HEK293 (cell line): Measurements from ENCODE around the gene TUBD1.

ENCODE experiments used
- CTCF ChIP-seq: fragments of 450-650 bp; formaldehyde crosslinking; IDR thresholded peaks from 2 replicates; pipeline ENCODE4 v1.5.1; 2016; ENCODE audit warnings: missing biosample characterization, missing genetic modification characterization
- ZBTB1 ChIP-seq: fragments of 450-650 bp; formaldehyde crosslinking; IDR thresholded peaks from 2 replicates; pipeline ENCODE4 v1.5.1; 2016; ENCODE audit warnings: missing biosample characterization, missing genetic modification characterization
- ZFHX2 ChIP-seq: fragments of 450-650 bp; formaldehyde crosslinking; conservative IDR thresholded peaks from 2 replicates; pipeline ENCODE4 v1.5.1; 2016; ENCODE audit warnings: missing biosample characterization, missing genetic modification characterization
- ZNF221 ChIP-seq: fragments of 450-650 bp; formaldehyde crosslinking; IDR thresholded peaks from 2 replicates; pipeline ENCODE4 v1.5.1; 2017; ENCODE audit warnings: missing biosample characterization, missing genetic modification characterization, borderline replicate concordance
- ZNF24 ChIP-seq: fragments of 450-650 bp; formaldehyde crosslinking; IDR thresholded peaks from 2 replicates; pipeline ENCODE4 v1.5.1; 2016; ENCODE audit warnings: missing biosample characterization, missing genetic modification characterization
- ZNF274 ChIP-seq, 2 experiments: fragments of 200-500 bp in 1 of 2; fragments of 450-650 bp in 1 of 2; sonication (Bioruptor generic) in 1 of 2; formaldehyde crosslinking in 1 of 2; IDR thresholded peaks; 2 replicates each; pipeline versions ENCODE4 v1.5.1 to v1.6.1; 2014 to 2016; ENCODE audit warnings: borderline replicate concordance in 1 of 2, inconsistent platforms in 1 of 2, low read length in 1 of 2, missing biosample characterization in 1 of 2, missing genetic modification characterization in 1 of 2
- ZNF362 ChIP-seq: fragments of 450-650 bp; formaldehyde crosslinking; IDR thresholded peaks from 2 replicates; pipeline ENCODE4 v1.5.1; 2016; ENCODE audit warnings: missing biosample characterization, missing genetic modification characterization
- ZNF510 ChIP-seq: fragments of 450-650 bp; formaldehyde crosslinking; IDR thresholded peaks from 2 replicates; pipeline ENCODE4 v1.5.1; 2018; ENCODE audit warnings: mild to moderate bottlenecking, missing genetic modification characterization, missing biosample characterization; ENCODE audit not compliant: insufficient replicate concordance
- ZNF561 ChIP-seq: fragments of 450-650 bp; IDR thresholded peaks from 2 replicates; pipeline ENCODE4 v1.5.1; 2018; ENCODE audit warnings: missing biosample characterization, missing genetic modification characterization, borderline replicate concordance
- ZNF701 ChIP-seq: fragments of 450-650 bp; formaldehyde crosslinking; IDR thresholded peaks from 2 replicates; pipeline ENCODE4 v1.5.1; 2016; ENCODE audit warnings: missing biosample characterization, missing genetic modification characterization
- ZNF747 ChIP-seq: fragments of 450-650 bp; formaldehyde crosslinking; IDR thresholded peaks from 2 replicates; pipeline ENCODE4 v1.5.1; 2016; ENCODE audit warnings: missing biosample characterization, missing genetic modification characterization
- TF ChIP-seq, protein P1 (sequence below): fragments of 450-650 bp; formaldehyde crosslinking; IDR thresholded peaks from 2 replicates; pipeline ENCODE4 v1.5.1; 2016; ENCODE audit warnings: missing biosample characterization, missing genetic modification characterization

DNA sequence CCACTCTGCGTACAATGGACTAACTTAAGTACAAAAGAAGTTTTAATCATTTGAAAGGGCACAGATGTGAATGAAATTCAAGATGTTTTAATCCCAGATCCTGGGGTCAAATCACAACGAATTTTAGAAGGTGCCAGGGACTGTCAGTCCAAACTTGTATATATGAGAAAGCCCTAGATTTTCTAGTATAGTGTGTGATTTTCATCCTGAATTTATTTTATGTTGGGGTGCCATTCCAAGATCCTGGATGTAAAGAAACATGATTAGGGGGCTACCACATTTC lies 64.3 kb downstream of the TUBD1 start:
- TF ChIP-seq ZFHX2 (tag by site-specific recombination) (no peak), ZBTB1 (tag by site-specific recombination) (no peak), ZNF510 (tag by site-specific recombination) (no peak), ZNF24 (no peak), CTCF (tag by site-specific recombination) (no peak), ZNF274 (IDR thresholded peaks at IDR 0.05; ENCODE audit: low read length) (no peak), ZNF274 (tag by site-specific recombination; IDR thresholded peaks at IDR 0.05; ENCODE audit: borderline replicate concordance) (no peak), ZNF701 (no peak), ZNF221 (no peak), ZNF747 (no peak), ZNF362 (no peak), ZNF561 (no peak)
- TF ChIP-seq, protein P1, sequence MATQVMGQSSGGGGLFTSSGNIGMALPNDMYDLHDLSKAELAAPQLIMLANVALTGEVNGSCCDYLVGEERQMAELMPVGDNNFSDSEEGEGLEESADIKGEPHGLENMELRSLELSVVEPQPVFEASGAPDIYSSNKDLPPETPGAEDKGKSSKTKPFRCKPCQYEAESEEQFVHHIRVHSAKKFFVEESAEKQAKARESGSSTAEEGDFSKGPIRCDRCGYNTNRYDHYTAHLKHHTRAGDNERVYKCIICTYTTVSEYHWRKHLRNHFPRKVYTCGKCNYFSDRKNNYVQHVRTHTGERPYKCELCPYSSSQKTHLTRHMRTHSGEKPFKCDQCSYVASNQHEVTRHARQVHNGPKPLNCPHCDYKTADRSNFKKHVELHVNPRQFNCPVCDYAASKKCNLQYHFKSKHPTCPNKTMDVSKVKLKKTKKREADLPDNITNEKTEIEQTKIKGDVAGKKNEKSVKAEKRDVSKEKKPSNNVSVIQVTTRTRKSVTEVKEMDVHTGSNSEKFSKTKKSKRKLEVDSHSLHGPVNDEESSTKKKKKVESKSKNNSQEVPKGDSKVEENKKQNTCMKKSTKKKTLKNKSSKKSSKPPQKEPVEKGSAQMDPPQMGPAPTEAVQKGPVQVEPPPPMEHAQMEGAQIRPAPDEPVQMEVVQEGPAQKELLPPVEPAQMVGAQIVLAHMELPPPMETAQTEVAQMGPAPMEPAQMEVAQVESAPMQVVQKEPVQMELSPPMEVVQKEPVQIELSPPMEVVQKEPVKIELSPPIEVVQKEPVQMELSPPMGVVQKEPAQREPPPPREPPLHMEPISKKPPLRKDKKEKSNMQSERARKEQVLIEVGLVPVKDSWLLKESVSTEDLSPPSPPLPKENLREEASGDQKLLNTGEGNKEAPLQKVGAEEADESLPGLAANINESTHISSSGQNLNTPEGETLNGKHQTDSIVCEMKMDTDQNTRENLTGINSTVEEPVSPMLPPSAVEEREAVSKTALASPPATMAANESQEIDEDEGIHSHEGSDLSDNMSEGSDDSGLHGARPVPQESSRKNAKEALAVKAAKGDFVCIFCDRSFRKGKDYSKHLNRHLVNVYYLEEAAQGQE (tag by site-specific recombination), result no peak
